Right ventricle myocardium superior (tissue), 1 donor: ENCODE data around the gene CAMK2A. TPM values are rescaled to one million over a fixed set of nuclear protein-coding genes. Genes with fewer than 3 reads are reported as not detected.

ENCODE experiments used
- ATAC-seq: fragments of 200-7000 bp; cut with Tn5 transposase; one replicate; pipeline ENCODE4 v1.9.1; 2020; ENCODE audit warnings: mild to moderate bottlenecking; ENCODE audit not compliant: poor library complexity
- DNase-seq: peaks from one replicate; pipeline ENCODE4 v3.0.0-alpha.2; 2020
- intact Hi-C: fragments of 100-400 bp; cut with DNase I; formaldehyde crosslinking; loops from one replicate; pipeline ENCODE4 v1.11.2; 2022
- total RNA-seq: library from RNA; stranded (reverse); fragmentation: NEBNext Ultra II Directional; extraction: Animal tissue kit (Norgen Biotek cat#: 25700); gene quantifications from one replicate; pipeline ENCODE4 v1.2.1, GENCODE V29; 2021
- donor health status: DM: no; HTN: yes; CAD: no; lungs with severe emphysema.

Gene CAMK2A
- total RNA-seq, 1 donor from 2014 or later: 17.1 TPM

DNA sequence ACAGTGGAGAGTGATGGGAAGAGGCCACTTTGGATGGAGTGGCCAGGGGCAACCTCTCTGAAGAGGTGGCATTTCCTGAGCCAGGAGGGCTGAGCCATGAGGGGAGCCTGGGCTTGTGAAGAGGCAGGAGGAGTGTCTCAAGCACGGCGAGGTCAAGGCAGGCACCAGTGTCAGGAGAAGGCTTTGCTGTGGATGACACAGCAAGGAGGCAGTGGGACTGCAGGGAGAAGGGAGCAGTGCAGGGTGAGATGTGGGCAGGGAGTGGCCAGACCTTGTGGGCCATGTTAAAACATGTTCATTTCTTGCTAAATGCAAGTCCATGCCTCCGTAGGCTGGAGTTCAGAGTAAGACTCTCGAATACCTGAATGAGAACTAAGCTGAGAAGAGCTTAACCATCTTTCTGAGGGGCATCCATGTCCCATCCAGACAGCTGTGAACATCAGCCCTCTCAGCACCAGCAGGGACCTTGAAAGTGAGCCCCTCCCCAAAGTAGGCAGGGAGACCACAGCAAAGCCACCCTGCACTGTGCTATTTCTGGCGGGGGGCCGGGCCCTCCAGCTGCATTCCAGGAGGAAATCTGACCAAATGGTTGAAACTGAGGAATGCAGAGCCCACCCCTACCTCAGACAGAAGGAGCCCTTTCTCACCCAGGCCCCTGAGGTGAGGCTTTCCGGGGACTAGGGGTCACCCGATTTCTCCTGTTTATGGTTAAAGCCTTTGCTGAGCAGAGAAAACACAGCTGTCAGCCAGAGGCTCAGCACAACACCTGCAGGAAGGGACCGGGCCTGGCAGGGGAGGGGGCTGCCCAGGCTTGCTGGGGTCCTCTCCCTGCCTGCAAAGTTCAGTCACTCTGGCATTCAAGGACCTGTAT is 29.3 kb upstream of the CAMK2A start:
- intact Hi-C loops: no loop called here
- ATAC-seq: no peak

DNA sequence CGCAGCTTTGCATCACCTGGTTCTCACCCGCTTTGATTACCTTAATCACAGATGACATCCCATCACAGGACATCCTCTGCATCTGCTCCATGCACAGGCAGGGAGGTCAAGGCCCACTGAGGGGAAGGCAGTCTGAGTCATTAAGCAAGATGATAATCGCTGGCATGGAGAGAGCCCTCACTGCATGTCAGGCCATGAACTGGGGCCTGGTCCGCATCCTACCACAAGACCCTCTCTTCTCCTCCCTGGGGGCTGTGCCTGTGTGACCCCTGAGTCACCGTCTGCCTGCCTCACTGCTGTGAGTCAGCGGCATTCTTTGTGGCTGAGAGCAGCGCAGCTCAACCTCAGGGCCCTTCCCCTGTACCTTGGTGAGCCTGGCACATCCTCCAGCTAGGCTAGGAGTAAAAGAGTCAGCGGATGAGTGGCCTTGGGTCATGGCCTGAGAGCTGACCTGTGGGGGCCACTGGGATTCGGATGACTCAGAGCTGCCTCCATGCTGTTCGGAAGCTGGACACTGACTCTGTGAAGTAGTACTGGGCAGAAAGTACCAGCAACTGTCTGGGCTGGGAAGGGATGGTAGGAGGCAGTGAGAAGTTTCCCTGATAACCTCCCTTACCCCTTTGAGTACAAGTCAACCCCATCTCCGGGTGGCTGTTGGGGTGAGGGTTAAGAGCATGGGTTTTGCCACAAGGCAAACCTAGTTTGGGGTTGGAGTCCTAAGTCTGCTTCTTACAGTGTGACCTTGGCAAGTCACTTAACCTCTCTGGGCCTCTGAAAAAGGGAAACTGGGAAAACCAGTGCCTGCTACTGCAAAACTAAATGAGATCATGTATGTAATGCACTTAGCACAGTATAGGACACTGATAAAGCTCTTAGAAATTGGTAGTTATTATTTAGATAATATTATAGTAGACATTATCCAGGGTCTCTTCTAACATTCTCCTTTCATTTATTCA is 27.8 kb upstream of the CAMK2A start:
- intact Hi-C loops: no loop called here
- ATAC-seq: no peak
- DNase-seq: no peak

More for the DNA sequence above, 29.3 kb upstream of the CAMK2A start:
- no peak for DNase-seq

DNA sequence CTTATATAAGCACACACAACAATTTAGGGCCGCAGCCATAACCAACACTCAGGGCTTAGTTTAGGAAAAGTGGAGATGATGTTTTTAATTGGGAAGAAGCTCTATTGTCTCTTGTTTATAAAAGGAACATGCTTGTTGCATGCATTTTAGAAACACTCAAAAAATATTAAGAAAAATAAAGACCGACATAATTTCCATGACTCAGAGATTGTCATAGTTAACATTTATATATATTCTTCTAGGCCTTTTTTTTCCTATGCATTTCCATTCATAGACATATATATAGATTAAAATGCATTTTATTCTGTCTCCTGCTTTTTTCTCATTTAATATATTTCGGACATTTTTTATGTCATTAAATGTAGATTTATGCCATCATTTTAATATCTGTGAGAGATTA is 26.7 kb upstream of the CAMK2A start:
- DNase-seq (no peak), ATAC-seq (no peak)
- intact Hi-C loops: no loop called here

DNA sequence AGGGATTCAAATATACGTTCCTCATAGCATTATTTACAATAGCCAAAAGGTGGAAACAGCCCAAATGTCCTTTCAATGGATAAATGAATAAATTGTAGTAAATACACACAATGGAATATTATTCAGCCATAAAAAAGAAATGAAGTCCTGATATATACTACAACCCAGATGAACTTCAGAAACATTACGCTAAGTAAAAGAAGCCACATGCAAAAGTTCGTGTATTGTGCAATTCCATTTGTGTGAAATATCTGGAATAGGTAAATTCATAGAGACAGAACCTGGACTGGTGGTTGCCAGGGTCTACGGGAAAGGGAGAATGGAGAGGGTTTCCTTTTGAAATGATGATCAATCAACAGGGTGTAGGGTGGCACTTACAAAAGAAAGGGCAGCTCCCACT is 25.7 kb upstream of the CAMK2A start:
- DNase-seq (no peak), ATAC-seq (no peak)
- intact Hi-C loops: no loop called here

DNA sequence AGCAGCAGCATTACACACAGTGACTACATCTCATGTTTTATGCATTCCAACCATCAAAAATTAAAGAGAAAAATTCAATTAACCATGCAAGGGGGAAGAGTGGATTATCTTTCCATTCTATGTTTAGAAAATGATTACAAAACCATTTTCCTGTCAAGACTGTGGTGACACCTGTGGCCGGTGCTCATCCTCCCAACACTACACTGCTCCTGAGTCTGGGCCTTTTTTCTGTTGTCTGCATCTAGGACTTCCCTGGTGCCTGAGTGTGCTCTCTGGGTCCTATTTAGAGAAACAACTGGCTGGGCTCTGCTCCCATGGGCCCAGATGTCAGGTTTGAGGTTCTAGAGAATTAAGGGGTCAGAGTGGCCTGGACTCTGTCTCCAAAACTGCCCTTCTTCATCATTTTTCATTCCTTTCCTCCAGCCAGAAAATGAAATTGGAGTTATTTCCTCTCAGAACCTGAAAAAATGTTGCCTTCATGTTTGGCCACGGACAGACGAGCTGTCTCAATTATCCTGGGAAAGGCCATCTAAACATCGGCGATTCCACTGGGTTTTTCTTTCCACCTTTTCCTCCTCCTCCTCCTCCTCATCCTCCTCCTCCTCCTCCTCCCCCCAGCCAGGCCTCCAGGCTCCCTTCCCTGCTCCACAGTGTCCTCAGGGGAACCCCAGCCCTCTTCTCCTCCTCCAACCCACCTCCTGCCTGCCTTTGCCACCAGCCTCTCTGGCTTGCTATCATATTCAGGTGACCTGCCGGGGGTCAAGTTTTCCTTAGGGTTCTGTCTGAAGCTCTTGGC is 24.5 kb upstream of the CAMK2A start:
- ATAC-seq (no peak), DNase-seq (no peak)
- intact Hi-C loops: no loop called here

DNA sequence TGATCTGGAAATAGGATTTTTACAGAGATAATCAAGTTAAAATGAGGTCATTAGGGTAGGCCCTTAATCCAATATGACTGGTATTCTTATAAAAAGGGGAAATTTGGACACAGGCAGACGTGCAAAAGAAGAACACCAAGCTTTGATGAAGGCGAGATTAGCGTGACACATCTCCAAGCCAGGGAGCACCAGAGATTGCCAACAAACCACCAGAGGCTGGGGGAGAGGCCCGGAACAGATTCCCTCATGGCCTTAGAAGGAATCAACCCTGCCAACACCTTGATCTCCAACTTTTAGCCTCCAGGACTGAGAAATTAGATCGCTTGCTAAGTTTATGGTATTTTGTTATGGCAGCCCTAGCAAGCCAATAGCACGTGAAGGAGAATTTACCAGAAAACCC is 23.9 kb upstream of the CAMK2A start:
- intact Hi-C loops: no loop called here
- DNase-seq: no peak
- ATAC-seq: no peak

DNA sequence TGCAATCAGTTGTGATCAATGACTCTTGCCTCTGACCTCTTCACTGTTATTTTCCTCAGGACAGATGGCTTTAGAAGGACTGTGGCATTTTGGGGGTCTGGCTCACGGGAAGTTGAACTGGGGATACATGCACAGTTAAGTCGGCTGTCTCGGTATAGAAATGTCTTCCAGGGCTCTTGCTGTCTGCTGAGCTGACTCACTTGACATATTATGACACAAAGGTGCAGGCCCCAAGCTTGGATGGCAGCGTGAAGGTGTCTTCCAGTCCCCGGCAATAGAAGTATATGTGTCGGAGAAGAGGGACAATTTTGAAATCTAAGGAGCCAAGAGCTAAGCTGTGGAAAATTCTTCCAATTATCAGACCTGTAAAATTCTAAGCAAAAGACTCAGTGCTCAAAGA is 22.9 kb upstream of the CAMK2A start:
- DNase-seq (no peak), ATAC-seq (no peak)

DNA sequence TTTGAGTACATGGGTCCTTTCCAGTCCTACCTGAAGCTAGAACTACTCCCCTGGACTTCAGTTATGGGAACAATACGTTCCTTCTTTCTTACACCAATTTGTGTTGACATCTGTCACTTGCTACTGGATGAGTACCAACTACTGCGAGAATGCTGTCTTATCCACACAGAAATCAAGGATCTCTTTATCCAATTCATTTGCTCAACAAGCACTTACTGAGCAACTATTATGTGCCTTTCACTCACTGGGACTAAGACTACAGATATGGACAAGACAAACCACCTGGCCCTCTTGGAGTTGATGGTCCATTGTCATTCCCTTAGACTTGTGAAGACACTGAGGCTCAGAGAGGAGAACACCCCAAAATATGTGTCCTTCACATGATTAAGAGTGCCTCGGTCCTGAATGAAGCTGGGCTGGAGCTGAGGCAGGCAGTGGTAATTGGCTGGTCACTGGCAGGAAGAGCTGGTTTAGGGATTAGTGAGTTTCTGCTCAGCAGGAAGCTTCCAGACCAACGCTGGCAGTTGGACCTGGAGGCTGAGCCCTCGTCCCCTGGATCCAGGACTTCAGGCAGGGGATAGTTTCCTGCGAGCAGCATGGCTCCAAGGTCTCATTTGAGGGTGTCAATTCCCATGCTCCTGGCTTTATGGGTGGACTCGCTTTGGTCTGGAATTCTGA is 21.6 kb upstream of the CAMK2A start:
- DNase-seq: no peak
- intact Hi-C loops: no loop called here
- ATAC-seq: no peak

More for the DNA sequence above, 22.9 kb upstream of the CAMK2A start:
- intact Hi-C loops: no loop called here

DNA sequence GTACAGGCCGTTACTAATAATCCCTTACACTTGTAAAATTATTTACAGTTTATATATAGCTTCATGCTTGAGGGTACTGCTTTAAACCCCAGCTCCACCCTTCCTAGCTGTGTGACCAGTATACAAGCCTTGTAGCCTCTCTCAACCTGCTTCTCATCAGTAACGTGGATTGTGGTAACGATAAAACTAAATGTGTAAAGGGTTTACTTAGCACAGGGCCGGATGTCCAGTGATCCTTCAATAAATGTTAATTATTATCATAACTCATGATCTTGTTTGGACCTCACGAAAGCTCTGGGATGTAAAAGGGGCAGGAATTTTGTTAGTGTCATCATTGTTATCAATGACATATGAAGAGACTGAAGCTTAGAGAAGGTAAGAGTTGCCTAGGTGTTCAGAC is 20.7 kb upstream of the CAMK2A start:
- no peak for DNase-seq
- intact Hi-C loops: no loop called here
- no peak for ATAC-seq

DNA sequence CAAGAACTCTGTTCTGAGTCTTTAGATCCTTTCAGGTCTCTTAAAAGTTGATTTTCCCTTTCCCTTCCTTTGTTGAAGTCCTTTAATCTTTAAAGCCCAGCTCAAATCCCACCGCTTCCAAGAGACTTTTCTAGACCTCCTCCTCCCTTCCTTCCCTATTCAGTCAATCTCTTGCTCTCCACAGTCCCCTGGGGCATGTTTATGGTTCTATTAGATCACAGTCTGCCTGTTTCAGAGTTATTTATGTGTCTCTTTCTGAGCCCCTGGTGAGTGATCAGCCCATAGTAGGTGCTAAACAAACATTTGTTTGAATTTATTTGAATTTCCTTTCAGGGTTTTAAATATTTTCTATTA is 20.3 kb upstream of the CAMK2A start:
- intact Hi-C loops: no loop called here
- no peak for ATAC-seq
- DNase-seq: no peak

DNA sequence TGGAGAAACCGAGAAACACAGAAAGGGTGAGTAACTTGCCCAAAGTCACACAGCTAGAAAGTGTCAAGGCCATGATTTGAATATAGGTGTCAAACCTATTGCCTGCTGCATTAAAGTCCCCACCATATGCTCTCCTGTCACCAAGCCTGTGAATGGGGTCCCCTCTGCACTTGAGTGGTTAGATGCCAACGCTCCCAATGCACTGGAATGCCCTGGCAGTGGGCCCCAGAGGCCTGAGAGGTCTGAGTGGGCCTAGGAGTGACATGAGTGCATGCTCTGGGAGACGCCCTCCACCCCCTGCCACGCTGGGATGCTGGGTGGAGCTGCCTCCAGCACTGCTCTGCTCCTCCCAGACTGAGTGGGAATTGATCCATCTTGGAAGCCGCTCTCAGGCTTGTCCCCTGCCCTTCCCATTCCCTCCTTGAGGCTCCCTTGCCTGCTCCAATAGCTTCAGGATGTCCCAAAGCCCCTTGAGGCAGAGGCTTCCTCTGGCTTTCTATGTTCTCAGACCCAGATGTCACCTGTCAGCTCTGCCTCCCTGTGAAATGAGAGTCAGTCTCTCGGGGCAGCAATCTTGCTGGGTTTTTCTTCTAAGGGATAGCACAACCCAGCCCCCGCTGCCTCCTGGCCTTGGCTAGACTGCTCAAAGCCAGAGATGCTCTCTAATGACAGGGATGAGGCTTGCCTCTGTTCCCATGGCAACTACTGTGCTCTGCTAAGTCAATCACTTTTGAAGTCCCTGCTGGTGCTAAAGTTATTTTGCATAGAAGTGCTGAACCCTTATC is 19.7 kb upstream of the CAMK2A start:
- no peak for DNase-seq
- intact Hi-C loops: no loop called here
- ATAC-seq: no peak

DNA sequence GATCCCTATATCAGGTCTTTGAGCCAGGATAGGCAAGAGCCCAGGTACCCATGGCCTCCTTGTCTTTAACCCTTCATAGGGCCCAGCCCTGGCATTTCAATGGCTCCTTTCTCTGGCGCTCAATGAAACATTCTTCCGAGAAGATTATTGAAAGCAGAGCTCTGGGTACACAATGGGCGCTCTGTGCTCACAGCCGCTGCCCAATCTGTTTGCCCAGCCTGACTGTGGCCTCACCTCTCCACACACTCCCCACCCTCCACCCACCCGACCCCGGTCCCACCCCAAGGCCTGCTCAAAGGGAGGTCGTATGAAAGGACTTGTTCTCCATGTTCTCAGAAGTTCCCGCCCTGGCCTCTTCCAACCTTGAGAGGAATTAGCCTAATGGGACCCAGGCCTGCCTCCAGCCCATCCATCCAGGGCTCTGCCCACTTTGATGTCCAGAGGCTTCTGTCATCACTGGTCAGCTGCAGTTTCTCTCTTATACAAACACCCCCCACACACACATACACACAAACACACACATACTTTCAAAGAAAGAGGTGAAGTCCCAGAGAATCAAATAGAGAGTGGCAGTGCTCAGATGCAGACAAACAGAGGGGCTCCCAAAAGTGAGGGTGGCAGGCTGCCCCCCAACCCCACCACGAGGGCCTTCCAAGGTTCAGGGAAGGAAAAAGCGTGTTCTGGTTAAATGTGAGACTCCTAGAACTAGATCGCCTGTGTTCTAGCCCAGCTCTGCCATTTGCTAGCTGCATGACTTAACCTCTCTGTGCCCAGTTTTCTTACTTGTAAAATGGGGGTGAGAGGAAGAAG is 18.2 kb upstream of the CAMK2A start:
- no peak for ATAC-seq
- intact Hi-C loops: no loop called here
- DNase-seq: no peak

DNA sequence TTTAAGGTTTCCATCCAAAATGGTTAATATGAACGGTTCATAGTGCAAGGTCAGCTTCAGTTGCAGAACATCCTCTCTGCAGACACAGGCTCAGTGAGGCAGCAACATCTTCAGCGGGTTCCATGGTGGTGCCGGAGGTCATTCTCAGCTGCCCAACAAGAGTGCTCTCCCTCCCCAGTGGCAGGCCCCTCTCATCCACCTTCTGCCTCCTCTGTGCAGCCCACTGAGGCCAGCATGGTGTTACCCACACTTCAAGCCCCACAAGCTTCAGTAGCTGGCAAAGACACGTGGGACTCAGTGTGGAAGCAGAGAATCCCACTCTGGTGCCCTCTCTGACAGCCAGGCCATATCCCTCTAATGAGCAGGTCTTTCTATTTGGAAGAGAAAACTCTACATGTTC is 17.2 kb upstream of the CAMK2A start:
- intact Hi-C loops: no loop called here
- DNase-seq (no peak), ATAC-seq (no peak)

DNA sequence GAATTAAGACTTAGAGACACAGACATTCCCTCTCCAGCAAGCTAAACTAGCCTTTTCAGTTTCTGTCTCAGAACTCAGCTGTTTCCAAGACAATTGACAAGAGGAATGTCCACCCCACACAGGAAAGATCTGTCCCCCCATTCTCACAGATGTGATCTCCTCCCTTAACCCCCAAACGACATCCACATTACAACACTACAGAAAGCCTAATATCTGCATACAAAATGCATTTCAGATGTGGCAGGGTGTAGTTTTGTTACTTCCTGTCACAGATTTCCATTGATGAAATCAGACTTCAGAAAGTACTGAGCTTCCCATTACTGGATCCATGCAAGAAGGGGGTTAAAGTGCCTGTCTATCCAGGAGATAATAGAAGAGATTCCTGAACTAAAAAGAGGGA is 16.0 kb upstream of the CAMK2A start:
- DNase-seq (no peak), ATAC-seq (no peak)
- intact Hi-C loops: no loop called here

DNA sequence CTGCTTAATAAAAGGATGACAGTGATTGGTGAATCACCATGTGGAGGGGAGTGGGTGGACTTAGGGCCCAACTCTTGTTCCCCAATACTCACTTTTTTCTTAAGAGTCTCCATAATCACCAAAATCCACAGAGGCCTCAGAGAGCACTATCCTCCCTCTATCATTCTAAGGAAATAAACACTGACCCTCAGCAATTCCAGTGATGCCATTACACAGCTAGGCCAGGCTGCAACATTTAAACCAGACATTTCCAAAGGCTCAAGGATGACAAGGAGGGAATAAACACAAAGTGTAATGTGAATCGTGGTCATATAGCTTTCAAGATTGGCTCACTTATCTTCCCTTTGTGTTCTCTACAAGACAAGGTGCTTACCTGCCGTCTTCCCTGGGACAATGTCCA is 15.5 kb upstream of the CAMK2A start:
- ATAC-seq (no peak), DNase-seq (no peak)
- intact Hi-C loops: no loop called here

DNA sequence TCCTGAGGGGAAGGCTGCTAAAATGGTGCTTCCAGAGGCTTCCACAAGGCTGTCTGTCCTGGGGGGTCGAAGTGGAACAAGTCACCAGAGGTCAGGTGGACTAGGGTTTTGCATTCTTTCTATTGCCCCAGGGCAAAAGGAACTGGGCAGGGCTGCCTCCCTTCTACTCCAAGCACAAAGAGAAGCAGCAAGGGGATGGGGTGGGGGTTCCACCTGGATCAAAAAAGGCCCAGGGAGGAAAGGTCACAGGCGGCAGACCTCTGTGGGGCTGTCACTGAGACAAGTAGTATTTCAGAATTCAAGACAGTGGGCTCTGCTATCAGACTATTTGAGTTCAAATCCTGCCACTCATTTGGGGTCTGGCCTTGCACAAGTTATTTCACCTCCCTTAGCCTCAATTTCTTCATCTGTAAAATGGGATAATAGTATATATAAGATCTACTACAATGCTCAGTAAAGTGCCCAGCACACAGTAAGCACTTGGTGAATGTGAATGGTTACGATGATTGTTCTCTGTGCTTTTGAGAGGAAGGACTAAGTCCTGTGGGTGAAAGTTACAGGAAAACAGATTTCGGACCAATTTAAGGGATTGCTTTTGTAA is 15.0 kb upstream of the CAMK2A start:
- DNase-seq: no peak
- no peak for ATAC-seq
- intact Hi-C loops: no loop called here
